CD4-positive, alpha-beta memory T cell (primary cell): ENCODE data around the gene OGFR. TPM values are rescaled to one million over a fixed set of nuclear protein-coding genes. Genes with fewer than 3 reads are reported as not detected.

Source experiments
- CTCF ChIA-PET: fragments of 350-600 bp; sonication (Branson Sonifier 250); formaldehyde crosslinking; loops from one replicate; lab custom pipeline; 2021; ENCODE audit warnings: inconsistent platforms; ENCODE audit not compliant: partially characterized antibody; lab: Charles Lee
- POLR2A ChIA-PET: fragments of 350-600 bp; sonication (Branson Sonifier 250); formaldehyde crosslinking; loops from one replicate; lab custom pipeline; 2021; ENCODE audit not compliant: partially characterized antibody; lab: Charles Lee
- DNase-seq, 5 donors: peaks; one replicate each; pipeline versions ENCODE4 v3.0.0 to v3.0.0-alpha.2; 2020 to 2022; ENCODE audit warnings: mixed read lengths in 1 of 5
- H3K27ac ChIP-seq: one replicate; pipeline ENCODE4 v1.7.0; 2013; ENCODE audit warnings: low read depth, low read length
- H3K27me3 ChIP-seq: 2 replicates; pipeline ENCODE4 v1.7.0; 2013; ENCODE audit warnings: mild to moderate bottlenecking, low read length, moderate library complexity; ENCODE audit not compliant: insufficient read depth
- H3K36me3 ChIP-seq: 2 replicates; pipeline ENCODE4 v1.7.0; 2013; ENCODE audit warnings: mild to moderate bottlenecking, low read length, moderate library complexity; ENCODE audit not compliant: insufficient read depth
- H3K4me1 ChIP-seq: 2 replicates; pipeline ENCODE4 v1.7.0; 2013; ENCODE audit warnings: mild to moderate bottlenecking, low read length, moderate library complexity; ENCODE audit not compliant: insufficient read depth
- H3K4me3 ChIP-seq, 2 donors: one replicate each; pipeline ENCODE4 v1.7.0; 2013; ENCODE audit warnings: low read length in 2 of 2, mild to moderate bottlenecking in 1 of 2
- H3K9me3 ChIP-seq, 2 donors: one replicate each; pipeline ENCODE4 v1.7.0; 2013; ENCODE audit warnings: low read length in 2 of 2, control low read depth in 1 of 2; ENCODE audit not compliant: control insufficient read depth in 1 of 2
- H3K27ac Mint-ChIP-seq, 7 donors: one replicate each; pipeline ENCODE4 v1.8.0; 2020 to 2021; ENCODE audit warnings: mixed read lengths in 7 of 7, mild to moderate bottlenecking in 6 of 7, inconsistent platforms in 3 of 7, moderate library complexity in 3 of 7
- H3K27me3 Mint-ChIP-seq, 2 donors: one replicate each; pipeline ENCODE4 v1.8.0; 2020 to 2021; ENCODE audit warnings: mixed read lengths in 2 of 2
- H3K36me3 Mint-ChIP-seq, 2 donors: one replicate each; pipeline ENCODE4 v1.8.0; 2020 to 2021; ENCODE audit warnings: mixed read lengths in 2 of 2, inconsistent platforms in 1 of 2, mild to moderate bottlenecking in 1 of 2
- H3K4me1 Mint-ChIP-seq, 4 donors: one replicate each; pipeline ENCODE4 v1.8.0; 2020 to 2021; ENCODE audit warnings: mixed read lengths in 4 of 4, mild to moderate bottlenecking in 1 of 4
- H3K4me3 Mint-ChIP-seq, 8 donors: one replicate each; pipeline ENCODE4 v1.8.0; 2020 to 2021; ENCODE audit warnings: mixed read lengths in 8 of 8, mild to moderate bottlenecking in 7 of 8, moderate library complexity in 6 of 8, inconsistent platforms in 3 of 8
- H3K9me3 Mint-ChIP-seq, 8 donors: one replicate each; pipeline ENCODE4 v1.8.0; 2020 to 2021; ENCODE audit warnings: mixed read lengths in 8 of 8, mild to moderate bottlenecking in 5 of 8, inconsistent platforms in 3 of 8, moderate library complexity in 1 of 8
- intact Hi-C: fragments of 100-400 bp; cut with micrococcal nuclease; formaldehyde crosslinking; loops from one replicate; pipeline ENCODE4 v1.15.1; 2023
- polyA plus RNA-seq, 2 donors: library from polyadenylated mRNA; unstranded; fragments of 300-500 nt; fragmentation: Illumina TruSeq; gene quantifications; one replicate each; pipeline ENCODE4 v1.2.3, GENCODE V29; 2021
- total RNA-seq, 2 experiments: library from RNA; stranded (reverse); gene quantifications; one replicate each; pipeline ENCODE4 v1.2.3, GENCODE V29; 2021

Gene OGFR
- total and polyA plus RNA-seq, 4 experiments from 2014 or later = 13.8 to 75.9 (median 69.4) TPM

GRCh38 chr20:62855120-62855519 lies 50.5 kb downstream of the OGFR start:
- Histone ChIP-seq H3K4me1 (peaks cover 5% of the 10 kb centered on the region), H3K4me3 (no peak overlapping the region), H3K27ac (no peak overlapping the region), H3K9me3 (no peaks in the 10 kb centered on the region), H3K36me3 (peaks cover 13% of the 10 kb centered on the region), H3K27me3 (no peaks in the 10 kb centered on the region)
- Mint-ChIP-seq H3K4me3 (no peak overlapping the region), H3K27ac (no peak overlapping the region), H3K36me3 (peaks cover 28 to 30% of the 10 kb centered on the region in 2 donors), H3K27me3 (no peaks in the 10 kb centered on the region), H3K4me1 (peaks cover 3 to 9% (median 5%) of the 10 kb centered on the region in 4 donors), H3K9me3 (no peaks in the 10 kb centered on the region)
- intact Hi-C loops = no loop called here
- DNase-seq = no peak
- POLR2A ChIA-PET = no interaction called here
- CTCF ChIA-PET = no interaction called here

GRCh38 chr20:62856931-62857619 lies 52.4 kb downstream of the OGFR start:
- H3K4me3 Mint-ChIP-seq = no peak overlapping the region
- no peaks in the 10 kb centered on the region for H3K9me3 ChIP-seq
- no peak overlapping the region for H3K27ac Mint-ChIP-seq
- DNase-seq = no peak
- peaks cover 10 to 16% (median 10%) of the 10 kb centered on the region in 4 donors for H3K4me1 Mint-ChIP-seq
- intact Hi-C loops = no loop called here
- H3K9me3 Mint-ChIP-seq = no peaks in the 10 kb centered on the region
- H3K36me3 ChIP-seq = peaks cover 13% of the 10 kb centered on the region
- H3K4me3 ChIP-seq = no peak overlapping the region
- ChIA-PET POLR2A (no interaction called here), CTCF (no interaction called here)
- no peaks in the 10 kb centered on the region for H3K27me3 ChIP-seq
- no peak overlapping the region for H3K27ac ChIP-seq
- H3K27me3 Mint-ChIP-seq = no peaks in the 10 kb centered on the region
- peaks cover 12% of the 10 kb centered on the region for H3K4me1 ChIP-seq
- H3K36me3 Mint-ChIP-seq = peaks cover 24 to 28% of the 10 kb centered on the region in 2 donors

GRCh38 chr20:62858058-62858830 lies 53.6 kb downstream of the OGFR start:
- Mint-ChIP-seq H3K9me3 (peaks cover 0 to 3% (median 0%) of the 10 kb centered on the region in 8 donors), H3K27ac (no peak overlapping the region), H3K36me3 (peaks cover 16 to 20% of the 10 kb centered on the region in 2 donors), H3K4me3 (peak overlapping the region in 2 of 8 donors; percentile 18 to 35), H3K27me3 (no peaks in the 10 kb centered on the region), H3K4me1 (peaks cover 10 to 17% (median 15%) of the 10 kb centered on the region in 4 donors)
- no peak overlapping the region for H3K4me3 ChIP-seq
- no peak for DNase-seq
- intact Hi-C loops = no loop called here
- H3K27me3 ChIP-seq = no peaks in the 10 kb centered on the region
- no peak overlapping the region for H3K27ac ChIP-seq
- peaks cover 13% of the 10 kb centered on the region for H3K36me3 ChIP-seq
- H3K9me3 ChIP-seq = no peaks in the 10 kb centered on the region
- ChIA-PET CTCF (no interaction called here), POLR2A (no interaction called here)
- peaks cover 12% of the 10 kb centered on the region for H3K4me1 ChIP-seq

GRCh38 chr20:62859721-62860120 lies 55.1 kb downstream of the OGFR start:
- Histone ChIP-seq H3K27ac (no peak overlapping the region), H3K27me3 (no peaks in the 10 kb centered on the region), H3K4me3 (no peak overlapping the region), H3K36me3 (peaks cover 8% of the 10 kb centered on the region), H3K4me1 (peaks cover 12% of the 10 kb centered on the region), H3K9me3 (no peaks in the 10 kb centered on the region)
- peak overlapping the region in 7 of 8 donors; percentile 39 to 80 (median 76) for H3K4me3 Mint-ChIP-seq
- intact Hi-C loops = loop anchor here (5.0 kb wide), 2 partner anchors 62 to 68 kb away; partner anchors contain the start of genes DIDO1 and MRGBP
- no peaks in the 10 kb centered on the region for H3K27me3 Mint-ChIP-seq
- DNase-seq = no peak
- peaks cover 0 to 5% (median 0%) of the 10 kb centered on the region in 8 donors for H3K9me3 Mint-ChIP-seq
- peak overlapping the region in 5 of 7 donors; percentile 47 to 88 (median 75) for H3K27ac Mint-ChIP-seq
- peaks cover 10 to 17% (median 15%) of the 10 kb centered on the region in 4 donors for H3K4me1 Mint-ChIP-seq
- CTCF ChIA-PET = no interaction called here
- POLR2A ChIA-PET = interaction anchor here (0.8 to 3.2 kb wide), 3 partner anchors 20 to 65 kb away, joined by 3 to 19 read pairs (median 3); partner anchors contain the start of gene MRGBP
- peaks cover 11 to 13% of the 10 kb centered on the region in 2 donors for H3K36me3 Mint-ChIP-seq

GRCh38 chr20:62860391-62860923 lies 55.8 kb downstream of the OGFR start:
- Histone ChIP-seq H3K36me3 (peaks cover 5% of the 10 kb centered on the region), H3K27ac (no peak overlapping the region), H3K4me1 (peaks cover 12% of the 10 kb centered on the region), H3K27me3 (no peaks in the 10 kb centered on the region), H3K4me3 (peak overlapping the region in 1 of 2 donors; percentile 3), H3K9me3 (no peaks in the 10 kb centered on the region)
- no peak for DNase-seq
- intact Hi-C loops = loop anchor here (5.0 kb wide), 2 partner anchors 63 to 67 kb away; partner anchors contain the start of genes DIDO1 and MRGBP
- H3K4me1 Mint-ChIP-seq = peaks cover 10 to 17% (median 15%) of the 10 kb centered on the region in 4 donors
- H3K4me3 Mint-ChIP-seq = peak overlapping the region; percentile 65 to 80 (median 74)
- H3K36me3 Mint-ChIP-seq = peaks cover 9 to 13% of the 10 kb centered on the region in 2 donors
- no peaks in the 10 kb centered on the region for H3K27me3 Mint-ChIP-seq
- H3K27ac Mint-ChIP-seq = peak overlapping the region in 6 of 7 donors; percentile 27 to 88 (median 62)
- CTCF ChIA-PET = no interaction called here
- H3K9me3 Mint-ChIP-seq = peaks cover 0 to 5% (median 0%) of the 10 kb centered on the region in 8 donors
- POLR2A ChIA-PET = interaction anchor here (0.8 to 3.2 kb wide), 5 partner anchors 21 to 356 kb away, joined by 3 to 19 read pairs (median 3); partner anchors contain the start of genes GID8, MRGBP and YTHDF1

GRCh38 chr20:62860924-62861691 lies 56.5 kb downstream of the OGFR start:
- Mint-ChIP-seq H3K4me3 (peak overlapping the region in 3 of 8 donors; percentile 41 to 61 (median 54)), H3K27me3 (peaks cover 0 to 2% of the 10 kb centered on the region in 2 donors), H3K4me1 (peaks cover 10 to 17% (median 15%) of the 10 kb centered on the region in 4 donors), H3K36me3 (peaks cover 9 to 13% of the 10 kb centered on the region in 2 donors), H3K27ac (peak overlapping the region in 1 of 7 donors; percentile 46), H3K9me3 (peaks cover 0 to 5% (median 0%) of the 10 kb centered on the region in 8 donors)
- DNase-seq = peak in 4 of 5 donors; percentile 55 to 66 (median 62)
- Histone ChIP-seq H3K9me3 (no peaks in the 10 kb centered on the region), H3K27me3 (no peaks in the 10 kb centered on the region), H3K4me1 (peaks cover 12% of the 10 kb centered on the region), H3K36me3 (peaks cover 5% of the 10 kb centered on the region), H3K27ac (no peak overlapping the region), H3K4me3 (no peak overlapping the region)
- ChIA-PET CTCF (interaction anchor here (0.7 kb wide), 1 partner anchor 148 kb away, joined by 4 read pairs; no protein-coding TSS in a partner anchor), POLR2A (interaction anchor here (0.8 to 3.2 kb wide), 8 partner anchors 29 to 355 kb away, joined by 3 to 19 read pairs (median 4); partner anchors contain the start of genes GID8, MRGBP and YTHDF1)
- intact Hi-C loops = loop anchor here (5.0 kb wide), 2 partner anchors 64 to 66 kb away; partner anchors contain the start of genes DIDO1 and MRGBP
